ENCODE data around the gene GPBAR1. TPM values are rescaled to one million over a fixed set of nuclear protein-coding genes. Genes with fewer than 3 reads are reported as not detected.

The GPBAR1 gene
- total RNA-seq, 4 donors from 2014 or later, result 24.7 to 74.2 (median 59.1) TPM

- ATAC-seq (ENCODE audit: low FRiP score) (no peak), DNase-seq (ENCODE audit: low spot score) (no peak)
- TF ChIP-seq CTCF (IDR thresholded peaks at IDR 0.05), result no peak
Measured at GRCh38 chr2:218261423-218262236, 815 bp downstream of the GPBAR1 start.

DNA sequence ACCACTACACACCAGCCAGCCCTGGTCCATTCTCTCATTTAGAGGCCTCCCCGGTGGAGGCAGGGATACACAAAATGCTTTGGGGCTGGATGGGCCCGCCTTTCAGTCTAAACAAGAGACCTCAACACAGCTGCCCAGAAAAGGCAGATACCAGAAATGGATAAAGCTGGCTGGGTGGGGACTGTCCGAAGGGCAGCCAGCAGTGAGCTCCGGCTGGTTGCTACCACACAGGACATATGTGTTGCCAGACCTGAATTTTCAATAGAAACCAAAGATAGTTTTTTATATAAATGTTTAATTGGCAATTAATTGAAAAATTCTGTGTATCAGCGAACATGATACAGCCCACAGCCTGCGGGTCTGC lies 1.4 kb downstream of the GPBAR1 start:
- ATAC-seq (ENCODE audit: low FRiP score) (no peak), DNase-seq (ENCODE audit: low spot score) (no peak)
- no peak for TF ChIP-seq CTCF (IDR thresholded peaks at IDR 0.05)

GRCh38 chr2:218262631-218263586 lies 2.1 kb downstream of the GPBAR1 start:
- no peak for TF ChIP-seq CTCF (IDR thresholded peaks at IDR 0.05)
- no peak for DNase-seq (ENCODE audit: low spot score)
- ATAC-seq (ENCODE audit: low FRiP score), result no peak

DNA sequence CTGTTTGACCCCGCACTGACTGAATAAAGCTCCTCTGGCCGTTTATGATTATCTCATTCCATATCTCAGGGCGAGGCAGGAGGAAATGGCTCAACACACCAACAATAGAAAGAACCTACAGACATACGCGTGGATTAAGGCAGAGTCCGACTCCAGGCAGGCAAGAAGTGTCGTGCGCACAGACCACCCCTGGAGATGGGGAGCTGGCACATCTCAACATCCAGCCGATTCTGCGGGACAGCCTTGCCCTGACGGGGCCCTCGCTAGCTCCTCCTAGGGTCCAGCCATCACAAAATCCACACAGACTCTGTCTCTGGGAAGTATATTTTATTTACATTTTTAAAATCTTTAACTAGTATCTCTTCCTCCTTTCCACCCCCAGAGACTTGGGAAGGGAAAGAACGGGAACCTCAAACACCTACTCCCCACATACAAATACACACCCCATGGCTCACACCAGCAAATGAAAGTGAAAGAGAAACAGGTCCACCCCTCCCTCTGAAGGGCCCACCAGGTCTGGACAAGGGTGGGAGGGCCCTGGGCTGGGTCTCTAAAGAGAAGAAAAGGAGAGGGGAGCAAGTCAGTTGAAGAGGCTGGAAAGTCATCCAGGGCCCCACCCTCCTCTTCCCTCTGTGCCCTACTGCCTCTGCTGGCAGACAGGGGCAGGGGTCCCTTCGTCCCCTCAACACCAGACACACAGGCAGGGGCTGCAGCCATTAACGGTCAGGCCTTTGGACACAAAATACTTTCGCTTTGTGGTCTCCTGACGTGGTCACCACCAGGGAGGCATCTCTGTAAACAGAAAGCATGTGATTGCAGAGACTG lies 3.2 kb downstream of the GPBAR1 start:
- ATAC-seq (ENCODE audit: low FRiP score) (no peak), DNase-seq (ENCODE audit: low spot score) (no peak)
- TF ChIP-seq CTCF (IDR thresholded peaks at IDR 0.05), result no peak

DNA sequence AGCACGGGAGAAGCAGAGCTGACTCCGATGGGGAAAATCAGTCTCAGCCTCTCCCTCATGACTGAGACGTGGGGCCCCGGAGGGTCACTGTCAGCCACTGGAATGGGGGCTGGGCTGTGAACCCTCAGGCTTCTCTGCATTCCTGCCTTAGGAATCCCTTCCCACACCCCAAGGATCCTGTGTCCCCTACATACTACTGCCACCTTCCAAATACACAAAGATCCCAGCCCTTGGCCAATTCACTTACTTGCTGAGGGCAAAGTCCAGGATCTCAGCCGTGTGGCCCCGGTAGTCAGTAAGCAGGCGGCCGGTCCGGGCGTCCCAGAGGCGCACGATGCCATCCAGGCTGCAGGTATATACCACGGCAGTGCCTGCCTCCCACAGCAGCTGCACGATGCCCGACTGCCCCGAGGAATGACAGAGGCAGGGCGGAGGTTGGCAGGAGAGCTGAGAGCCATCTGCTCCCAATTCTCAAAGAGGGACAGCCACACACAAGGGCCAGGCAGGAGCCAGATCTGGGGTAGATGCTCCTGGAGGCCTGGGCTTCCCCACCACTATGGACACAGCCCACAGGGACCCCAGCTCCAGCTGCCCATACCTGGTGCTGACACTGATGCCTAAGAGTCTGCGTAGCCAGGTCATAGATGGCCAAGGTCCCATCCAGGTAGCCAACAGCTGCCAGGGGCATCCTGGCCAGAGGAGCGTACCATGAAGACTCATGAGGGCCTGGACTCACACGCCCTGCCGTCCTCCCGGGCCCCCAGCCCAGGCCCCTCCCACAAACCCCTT lies 4.2 kb downstream of the GPBAR1 start:
- ATAC-seq (ENCODE audit: low FRiP score) (no peak), DNase-seq (ENCODE audit: low spot score) (no peak)
- no peak for TF ChIP-seq CTCF (IDR thresholded peaks at IDR 0.05)

- ATAC-seq (ENCODE audit: low FRiP score), result no peak
- no peak for DNase-seq (ENCODE audit: low spot score)
- TF ChIP-seq CTCF (IDR thresholded peaks at IDR 0.05), result no peak
Measured at GRCh38 chr2:218265626-218266025, 4.8 kb downstream of the GPBAR1 start.
